Testis (tissue), 3 donors: ENCODE results near the gene RFC3. TPM values are rescaled to one million over a fixed set of nuclear protein-coding genes. Genes with fewer than 3 reads are reported as not detected.

Experiments used
- DNase-seq: peaks from one replicate; pipeline ENCODE4 v3.0.0-alpha.2; 2019
- H3K27ac ChIP-seq, 2 donors: fragments of 200-600 bp; sonication (generic); one replicate each; pipeline ENCODE4 v1.5.1; 2019
- H3K27me3 ChIP-seq: fragments of 200-600 bp; sonication (generic); one replicate; pipeline ENCODE4 v1.5.1; 2019
- H3K36me3 ChIP-seq: fragments of 200-600 bp; sonication (generic); one replicate; pipeline ENCODE4 v1.5.1; 2017; ENCODE audit warnings: low read depth; ENCODE audit errors: missing control alignments
- H3K4me1 ChIP-seq: fragments of 200-600 bp; sonication (generic); one replicate; pipeline ENCODE4 v1.5.1; 2019
- H3K4me3 ChIP-seq, 2 donors: fragments of 200-600 bp; sonication (generic); one replicate each; pipeline ENCODE4 v1.5.1; 2017 to 2019
- H3K9me3 ChIP-seq: fragments of 200-600 bp; sonication (generic); one replicate; pipeline ENCODE4 v1.5.1; 2017
- CTCF ChIP-seq, 3 experiments: fragments of 450-650 bp in 2 of 3; fragments of 200-600 bp in 1 of 3; sonication (generic) in 1 of 3; IDR thresholded peaks; one replicate each; pipeline ENCODE4 v1.5.1; 2016 to 2019; ENCODE audit warnings: antibody characterized with exemption in 3 of 3, mild to moderate bottlenecking in 2 of 3, moderate library complexity in 1 of 3
- POLR2A ChIP-seq: fragments of 450-650 bp; IDR thresholded peaks from one replicate; pipeline ENCODE4 v1.6.1; 2017; ENCODE audit warnings: antibody characterized with exemption, mild to moderate bottlenecking, moderate library complexity
- WGBS, 2 donors: methylation state at CpG; one replicate each; pipeline ENCODE4 v1.1.5; 2018; 5-methylcytosine and 5-hydroxymethylcytosine counted together
- intact Hi-C: fragments of 100-400 bp; cut with DNase I; formaldehyde crosslinking; loops from one replicate; pipeline ENCODE4 v1.15.1; 2023; ENCODE audit warnings: low total_unique reads
- polyA plus RNA-seq: library from polyadenylated mRNA; stranded (reverse); fragments of 350-450 nt; fragmentation: Illumina TruSeq; extraction: RNeasy Lipid Tissue Mini Kit (QIAGEN cat#74804); gene quantifications from one replicate; pipeline ENCODE4 v1.2.3, GENCODE V29; 2014; ENCODE audit warnings: low read depth, low replicate concordance; ENCODE audit not compliant: insufficient read depth
- small RNA-seq, 2 donors: library from RNA; depleted of rRNA; stranded (forward); fragments of <200 nt; gene quantifications; one replicate each; pipeline ENCODE3, GENCODE V24; 2016
- total RNA-seq, 2 donors: library from RNA; depleted of rRNA; stranded (reverse); fragments of >200 nt; gene quantifications; one replicate each; pipeline ENCODE4 v1.2.3, GENCODE V29; 2016

RFC3 gene
- total and polyA plus RNA-seq, 3 donors from 2014 or later: 20.2 to 42.2 (median 35.1) TPM

GRCh38 chr13:33882804-33883203 is 64.9 kb downstream of the RFC3 start:
- H3K4me1 ChIP-seq: peaks cover 2% of the 10 kb centered on the region
- H3K27me3 ChIP-seq: no peaks in the 10 kb centered on the region
- H3K4me3 ChIP-seq: no peak overlapping the region
- H3K9me3 ChIP-seq: no peaks in the 10 kb centered on the region
- DNase-seq: no peak
- intact Hi-C loops: no loop called here
- no peaks in the 10 kb centered on the region for H3K36me3 ChIP-seq
- H3K27ac ChIP-seq: no peak overlapping the region
- TF ChIP-seq POLR2A (no peak), CTCF (IDR thresholded peaks at IDR 0.05) (no peak)

GRCh38 chr13:33884531-33885220 is 66.7 kb downstream of the RFC3 start:
- DNase-seq: no peak
- whole genome bisulfite sequencing, 2 donors: 41 to 55% methylated on average over 11 of the region's 11 CpGs
- no peaks in the 10 kb centered on the region for H3K27me3 ChIP-seq
- H3K27ac ChIP-seq: no peak overlapping the region
- no peak for TF ChIP-seq CTCF (IDR thresholded peaks at IDR 0.05)
- TF ChIP-seq POLR2A: no peak
- H3K4me3 ChIP-seq: no peak overlapping the region
- no peaks in the 10 kb centered on the region for H3K36me3 ChIP-seq
- no peaks in the 10 kb centered on the region for H3K9me3 ChIP-seq
- intact Hi-C loops: no loop called here
- peaks cover 2% of the 10 kb centered on the region for H3K4me1 ChIP-seq

Small RNAs within 50 kb of the gene (small RNA-seq; reads per million reads assigned to genes)
- gene RNU5A-4P: 0 reads per million in 2 donors
